Umbilical cord (tissue), 2 donors: ENCODE results near the gene CEP290. TPM values are rescaled to one million over a fixed set of nuclear protein-coding genes. Genes with fewer than 3 reads are reported as not detected.
"Not testable (repeated sequence)": the region's sequence is repeated elsewhere in the genome, so short reads cannot be mapped to it uniquely, and the experiment has no call there.

Experiments used
- DNase-seq: peaks from one replicate; pipeline ENCODE4 v3.0.0-alpha.2; 2015; ENCODE audit warnings: low spot score
- total RNA-seq: library from RNA; depleted of rRNA; stranded (reverse); fragments of >200 nt; gene quantifications from one replicate; pipeline ENCODE4 v1.2.3, GENCODE V29; 2014; ENCODE audit warnings: low replicate concordance; ENCODE audit not compliant: insufficient read depth

Gene CEP290
- total RNA-seq, 1 donor from 2014 or later = 21.7 TPM

GRCh38 chr12:88142610-88142991 is 713 bp upstream of the CEP290 start:
- DNase-seq = no peak

DNA sequence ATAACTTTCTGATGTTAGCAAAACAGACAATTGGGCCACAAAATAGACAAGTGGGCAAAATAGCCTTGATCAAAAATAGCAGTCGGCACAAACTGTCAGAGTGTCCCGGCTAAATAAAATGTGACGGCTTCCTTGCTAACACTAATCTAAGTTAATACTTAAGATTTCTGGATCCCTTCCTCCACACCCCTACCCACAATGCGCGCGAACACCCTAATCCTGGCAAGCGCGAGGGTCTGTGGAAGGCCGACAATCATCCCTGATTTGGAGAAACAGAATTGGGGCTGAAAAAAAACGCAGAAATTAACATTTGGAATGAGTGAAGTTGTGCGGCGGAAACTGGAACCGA is 489 bp downstream of the CEP290 start:
- DNase-seq = no peak

GRCh38 chr12:88139711-88140110 is 2.2 kb downstream of the CEP290 start:
- DNase-seq = not testable (repeated sequence)

DNA sequence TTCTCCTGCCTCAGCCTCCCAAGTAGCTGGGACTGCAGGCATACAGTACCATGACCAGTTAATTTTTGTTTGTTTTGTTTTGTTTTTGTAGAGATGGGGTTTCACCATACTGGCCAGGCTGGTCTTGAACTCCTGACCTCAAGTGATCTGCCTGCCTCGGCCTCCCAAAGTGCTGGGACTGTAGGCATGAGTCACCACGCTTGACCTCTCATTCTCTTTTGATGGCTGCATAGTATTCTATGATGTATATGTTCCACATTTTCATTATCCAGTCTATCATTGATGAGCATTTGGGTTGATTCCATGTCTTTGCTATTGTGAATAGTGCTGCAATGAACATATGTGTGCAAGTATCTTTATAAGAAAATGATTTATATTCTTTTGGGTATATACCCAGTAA is 8.7 kb downstream of the CEP290 start:
- DNase-seq = not testable (repeated sequence)

- no peak for DNase-seq
These were observed 9.5 kb downstream of the CEP290 start for GRCh38 chr12:88132392-88132791.

DNA sequence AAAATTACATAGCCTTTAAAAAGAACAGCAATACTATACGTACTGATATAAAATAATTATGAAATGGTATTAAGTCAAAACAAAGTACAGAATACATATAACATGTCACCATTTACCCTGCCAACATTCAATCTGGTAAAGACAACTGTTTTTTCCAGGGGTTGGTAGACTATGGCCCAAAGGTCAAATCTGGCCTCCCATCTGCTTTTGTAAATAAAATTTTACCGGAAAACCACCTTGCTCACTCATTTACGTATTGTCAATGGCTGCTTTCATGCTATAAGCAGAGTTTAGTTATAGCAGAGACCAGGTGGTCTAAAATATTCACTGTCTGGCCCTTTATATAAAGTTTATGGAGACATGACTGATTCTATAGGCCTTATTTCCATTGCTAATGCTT is 14.0 kb downstream of the CEP290 start:
- DNase-seq = no peak

GRCh38 chr12:88127099-88127498 is 14.8 kb downstream of the CEP290 start:
- DNase-seq = no peak

- DNase-seq = no peak
These were observed 19.2 kb downstream of the CEP290 start for GRCh38 chr12:88122666-88123065.

DNA sequence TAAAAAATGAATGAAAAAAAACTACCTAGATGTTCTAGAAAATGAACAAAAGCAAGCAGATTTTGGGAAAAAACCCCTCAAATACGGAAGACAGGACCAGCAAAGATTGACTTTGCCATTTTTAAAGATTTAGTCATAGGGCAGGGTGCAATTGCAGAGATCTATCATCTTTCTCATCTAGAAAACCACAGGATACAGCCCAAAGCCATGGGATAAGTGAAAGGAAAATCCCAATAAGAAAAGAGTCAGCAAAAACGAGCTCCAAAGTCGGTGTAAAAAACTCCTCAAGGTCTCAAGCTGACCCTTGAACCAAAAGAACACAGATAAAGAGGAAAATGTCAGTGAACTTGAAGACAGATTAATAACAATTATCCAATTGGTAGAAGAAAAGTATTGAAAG is 28.0 kb downstream of the CEP290 start:
- DNase-seq = peak; percentile 1

DNA sequence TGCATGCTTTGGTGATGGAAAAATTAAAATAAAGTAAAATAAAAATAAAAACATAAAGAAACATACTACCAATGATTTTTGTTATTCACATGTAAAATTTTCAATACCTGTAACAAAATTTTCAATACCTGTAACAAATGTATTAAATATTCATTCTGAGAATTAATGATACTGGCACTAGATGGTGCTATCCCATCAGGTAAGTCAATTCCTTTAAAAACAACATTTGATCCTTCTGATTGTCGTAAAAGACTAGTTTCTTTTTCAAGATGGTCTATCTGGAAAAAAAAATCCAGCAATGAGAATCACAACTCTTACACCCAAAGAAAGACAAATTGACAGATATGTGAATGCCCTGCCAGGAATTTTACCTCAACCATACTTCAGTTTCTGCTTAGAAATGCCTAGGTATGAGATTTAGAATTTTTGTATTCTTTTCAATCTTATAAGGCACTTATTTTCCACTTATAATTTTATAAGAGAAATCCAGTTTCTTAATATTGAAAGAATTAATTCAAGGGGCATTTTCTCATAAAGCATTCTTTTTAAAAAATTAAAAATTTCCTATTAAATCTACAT is 30.7 kb downstream of the CEP290 start:
- peak; percentile 30 for DNase-seq

GRCh38 chr12:88108021-88108420 is 33.9 kb downstream of the CEP290 start:
- DNase-seq = no peak

DNA sequence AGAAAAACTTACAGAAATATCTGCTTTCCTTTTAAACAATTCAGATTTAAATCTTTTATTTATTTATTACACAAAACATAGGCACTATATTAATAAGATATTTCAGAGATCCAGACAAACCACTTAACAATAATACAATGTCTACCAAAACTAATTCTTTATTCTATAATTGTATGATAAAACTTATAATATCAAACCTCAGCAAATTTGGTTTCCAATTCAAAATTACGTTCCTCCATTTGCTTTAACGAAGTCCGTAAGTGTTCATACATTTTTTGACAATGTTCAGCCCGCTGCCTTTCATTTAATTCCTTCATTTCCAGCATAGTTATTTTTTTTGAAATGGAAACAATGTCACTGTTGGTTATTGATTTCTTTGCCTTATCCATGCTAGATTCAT is 48.3 kb downstream of the CEP290 start:
- DNase-seq = no peak

GRCh38 chr12:88092771-88093170 is 49.1 kb downstream of the CEP290 start:
- DNase-seq = no peak

- DNase-seq = no peak
These were observed 57.7 kb downstream of the CEP290 start for GRCh38 chr12:88084210-88084609.

DNA sequence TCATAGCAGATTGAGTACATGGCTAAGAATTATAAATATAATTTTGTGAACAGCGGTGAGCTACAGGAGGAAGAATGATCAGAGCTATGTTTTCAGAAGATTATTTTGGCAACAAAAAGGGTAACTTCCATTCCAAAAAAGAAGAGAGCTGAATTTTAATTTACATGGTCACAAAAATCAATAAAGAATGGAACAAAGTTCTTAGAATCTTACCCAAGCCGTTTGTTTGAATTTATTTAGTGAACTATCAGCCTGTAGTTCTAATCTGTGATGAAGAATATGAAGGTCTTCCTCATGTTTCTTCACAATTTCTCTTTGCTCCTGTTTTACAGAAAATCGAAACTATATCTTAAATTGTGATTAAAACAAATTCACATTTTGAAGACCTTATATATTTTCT is 58.3 kb downstream of the CEP290 start:
- DNase-seq = no peak

DNA sequence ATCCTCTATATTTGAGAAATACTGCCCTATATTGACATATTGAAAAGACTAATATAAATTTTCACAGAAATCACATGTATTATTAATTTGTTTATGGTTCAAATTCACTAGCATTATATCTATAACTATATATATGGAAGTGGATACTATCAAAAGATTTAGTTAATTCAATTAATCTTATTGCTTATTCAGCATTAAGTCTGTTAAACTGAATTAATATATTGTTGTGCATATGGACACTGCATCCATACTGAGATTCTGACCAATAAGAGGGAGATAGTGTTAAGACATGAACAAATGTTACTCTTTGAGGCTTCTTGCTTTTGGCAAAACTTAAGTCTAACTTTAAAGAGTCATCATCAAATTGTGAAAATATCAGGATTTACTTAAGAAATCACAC is 60.6 kb downstream of the CEP290 start:
- DNase-seq = no peak

DNA sequence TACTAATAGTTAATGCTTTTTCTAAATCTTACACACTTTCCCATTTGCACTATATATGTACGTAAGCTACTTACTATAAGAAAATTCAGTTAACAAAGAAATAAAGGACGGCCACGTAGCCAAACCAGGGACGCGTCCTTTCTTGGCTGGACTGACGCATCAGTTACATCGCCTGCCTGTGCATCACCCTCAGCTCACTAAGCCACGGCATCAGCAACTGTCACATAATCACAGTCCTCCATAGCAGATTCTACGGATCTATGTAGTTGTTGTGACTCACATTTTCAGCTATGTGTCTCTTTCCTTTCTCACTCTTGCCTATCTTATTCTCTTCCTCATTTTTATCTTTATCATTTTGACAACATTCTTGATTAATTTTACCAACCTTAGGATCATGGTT is 74.6 kb downstream of the CEP290 start:
- DNase-seq = no peak

DNA sequence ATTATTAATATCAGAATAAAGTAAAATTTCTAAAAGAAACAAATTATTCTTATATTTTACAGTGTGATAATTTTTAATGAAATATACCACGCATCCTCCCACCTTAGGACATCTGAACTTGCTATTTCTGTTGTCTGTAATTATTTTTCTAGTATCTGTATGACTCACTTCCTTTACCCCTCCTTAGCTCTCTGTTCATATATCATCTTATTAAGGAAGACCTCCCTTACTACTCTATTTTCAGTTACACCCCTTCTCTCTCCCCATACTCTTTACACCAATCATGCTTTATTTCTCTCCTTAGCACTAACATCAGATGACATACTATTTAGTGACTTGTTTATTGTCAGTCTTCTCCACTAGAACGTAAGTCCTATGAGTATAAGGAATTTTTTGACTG is 78.5 kb downstream of the CEP290 start:
- DNase-seq = no peak

- DNase-seq = no peak
These were observed 79.4 kb downstream of the CEP290 start for GRCh38 chr12:88062474-88062873.

DNA sequence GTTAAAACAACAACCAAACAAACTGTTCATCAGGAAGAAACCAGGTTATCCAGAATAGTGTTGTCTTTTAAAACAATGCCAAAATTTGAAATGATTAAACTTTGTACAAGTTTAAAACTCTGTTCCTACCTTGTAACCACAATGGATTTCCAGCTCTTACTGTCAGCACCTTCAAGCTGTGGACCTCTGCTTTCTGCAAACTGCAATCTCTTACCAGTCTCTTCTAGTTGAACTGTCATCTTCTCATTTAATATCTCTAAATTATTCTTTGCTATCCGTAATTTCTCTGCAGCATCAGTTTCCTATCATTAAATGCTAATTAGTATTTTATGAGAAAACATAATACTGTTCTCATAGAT is 83.2 kb downstream of the CEP290 start:
- no peak for DNase-seq

- DNase-seq = no peak
These were observed 83.7 kb downstream of the CEP290 start for GRCh38 chr12:88057994-88058718.

DNA sequence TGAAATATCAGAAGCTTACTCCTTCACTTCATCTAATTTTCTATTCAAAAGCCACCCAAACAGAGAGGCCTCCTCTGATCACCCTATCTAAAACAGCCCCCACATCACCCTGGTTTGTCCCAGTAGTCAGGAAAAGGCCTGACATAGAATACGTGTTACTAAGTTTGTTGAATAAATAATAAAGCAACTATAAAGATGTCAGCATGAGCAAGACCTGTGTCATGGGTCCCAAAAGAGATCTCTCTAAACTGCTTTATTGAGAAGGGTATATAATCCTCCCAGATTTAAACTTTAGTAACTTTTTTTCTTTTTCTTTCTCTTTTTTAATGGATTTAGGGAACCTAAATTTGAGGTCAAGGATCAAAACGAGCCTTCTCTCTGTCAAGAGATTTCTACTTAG is 85.3 kb downstream of the CEP290 start:
- DNase-seq = no peak

DNA sequence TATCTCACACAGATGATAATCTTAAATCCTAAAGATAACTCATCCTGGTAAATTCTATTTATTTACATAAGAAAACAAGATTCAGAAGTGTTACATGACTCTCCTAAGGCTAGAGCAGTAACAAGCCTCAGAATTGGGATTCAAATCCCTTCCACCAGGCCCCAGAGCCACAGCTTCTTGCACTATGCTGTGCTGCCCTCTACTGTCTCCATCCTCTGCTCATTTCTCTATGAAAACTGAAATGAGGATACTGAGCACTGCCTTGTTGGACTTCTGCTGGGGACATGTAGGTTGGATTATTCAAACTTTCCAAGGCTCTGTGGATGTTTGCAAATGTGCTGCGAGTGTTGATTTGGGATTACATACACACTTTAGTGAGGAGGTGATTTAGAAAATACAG is 89.2 kb downstream of the CEP290 start:
- no peak for DNase-seq

GRCh38 chr12:88044035-88044434 is 97.9 kb downstream of the CEP290 start:
- DNase-seq = no peak
